Ascending aorta (tissue), 2 donors: Measurements from ENCODE around the gene PHLDB2. TPM values are rescaled to one million over a fixed set of nuclear protein-coding genes. Genes with fewer than 3 reads are reported as not detected.

Experiments
- DNase-seq, 2 donors: peaks; one replicate each; pipeline ENCODE4 v3.0.0-alpha.2; 2019; ENCODE audit warnings: low spot score in 2 of 2
- H3K27ac ChIP-seq, 2 donors: fragments of 200-600 bp; sonication (generic); one replicate each; pipeline ENCODE4 v1.5.1; 2016 to 2017; ENCODE audit warnings: mild to moderate bottlenecking in 1 of 2
- H3K27me3 ChIP-seq: fragments of 200-600 bp; sonication (generic); one replicate; pipeline ENCODE4 v1.5.1; 2017
- H3K36me3 ChIP-seq, 2 donors: fragments of 200-600 bp; sonication (generic); one replicate each; pipeline ENCODE4 v1.5.1; 2016
- H3K4me1 ChIP-seq, 2 donors: fragments of 200-600 bp; sonication (generic); one replicate each; pipeline ENCODE4 v1.5.1; 2016 to 2017; ENCODE audit warnings: mild to moderate bottlenecking in 1 of 2
- H3K4me3 ChIP-seq, 2 donors: fragments of 200-600 bp; sonication (generic); one replicate each; pipeline ENCODE4 v1.5.1; 2016 to 2017; ENCODE audit warnings: mild to moderate bottlenecking in 1 of 2
- H3K9me3 ChIP-seq, 2 donors: fragments of 200-600 bp; sonication (generic); one replicate each; pipeline ENCODE4 v1.5.1; 2016
- intact Hi-C: fragments of 100-400 bp; cut with DNase I; formaldehyde crosslinking; loops from one replicate; pipeline ENCODE4 v1.15.1; 2023
- total RNA-seq: library from RNA; depleted of rRNA; stranded (reverse); fragments of >200 nt; gene quantifications from one replicate; pipeline ENCODE4 v1.1.0, GENCODE V29; 2016
- TF ChIP-seq, protein P1 (sequence below), 3 experiments: fragments of 200-600 bp in 2 of 3; fragments of 450-650 bp in 1 of 3; sonication (generic) in 2 of 3; IDR thresholded peaks; one replicate each; pipeline ENCODE4 v1.5.1; 2016 to 2019; ENCODE audit warnings: antibody characterized with exemption in 3 of 3, mild to moderate bottlenecking in 1 of 3, moderate library complexity in 1 of 3

PHLDB2 gene
- total RNA-seq, 1 donor from 2014 or later, result 58.6 TPM

DNA sequence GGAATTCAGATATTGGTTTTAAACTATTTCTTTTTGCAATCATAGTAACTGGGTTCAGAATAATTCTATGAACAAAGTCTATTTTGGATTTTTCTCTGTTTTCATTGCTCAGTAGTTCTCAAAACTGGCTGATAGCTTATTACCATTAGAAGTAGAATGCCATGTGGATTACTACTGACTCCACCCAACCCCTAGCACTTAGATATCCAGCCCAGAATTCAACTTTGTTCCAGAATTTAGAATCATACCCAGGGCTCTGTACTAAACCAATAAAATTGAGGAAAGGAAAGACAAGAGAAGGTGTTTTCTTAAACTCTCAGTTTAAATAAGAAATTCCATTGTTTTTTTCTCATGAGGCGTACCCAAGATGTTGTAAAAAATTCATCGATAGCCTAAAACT, 80.8 kb downstream of the PHLDB2 start:
- H3K27me3 ChIP-seq, result no peaks in the 10 kb centered on the region
- intact Hi-C loops, result no loop called here
- no peaks in the 10 kb centered on the region for H3K9me3 ChIP-seq
- H3K4me3 ChIP-seq, result no peak overlapping the region
- H3K4me1 ChIP-seq, result peaks cover 0 to 11% of the 10 kb centered on the region in 2 donors
- peaks cover 13 to 43% of the 10 kb centered on the region in 2 donors for H3K36me3 ChIP-seq
- no peak for DNase-seq
- TF ChIP-seq, protein P1, sequence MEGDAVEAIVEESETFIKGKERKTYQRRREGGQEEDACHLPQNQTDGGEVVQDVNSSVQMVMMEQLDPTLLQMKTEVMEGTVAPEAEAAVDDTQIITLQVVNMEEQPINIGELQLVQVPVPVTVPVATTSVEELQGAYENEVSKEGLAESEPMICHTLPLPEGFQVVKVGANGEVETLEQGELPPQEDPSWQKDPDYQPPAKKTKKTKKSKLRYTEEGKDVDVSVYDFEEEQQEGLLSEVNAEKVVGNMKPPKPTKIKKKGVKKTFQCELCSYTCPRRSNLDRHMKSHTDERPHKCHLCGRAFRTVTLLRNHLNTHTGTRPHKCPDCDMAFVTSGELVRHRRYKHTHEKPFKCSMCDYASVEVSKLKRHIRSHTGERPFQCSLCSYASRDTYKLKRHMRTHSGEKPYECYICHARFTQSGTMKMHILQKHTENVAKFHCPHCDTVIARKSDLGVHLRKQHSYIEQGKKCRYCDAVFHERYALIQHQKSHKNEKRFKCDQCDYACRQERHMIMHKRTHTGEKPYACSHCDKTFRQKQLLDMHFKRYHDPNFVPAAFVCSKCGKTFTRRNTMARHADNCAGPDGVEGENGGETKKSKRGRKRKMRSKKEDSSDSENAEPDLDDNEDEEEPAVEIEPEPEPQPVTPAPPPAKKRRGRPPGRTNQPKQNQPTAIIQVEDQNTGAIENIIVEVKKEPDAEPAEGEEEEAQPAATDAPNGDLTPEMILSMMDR (IDR thresholded peaks at IDR 0.05), result no peak
- H3K27ac ChIP-seq, result no peak overlapping the region

- intact Hi-C loops, result no loop called here
- Histone ChIP-seq H3K9me3 (no peaks in the 10 kb centered on the region), H3K4me1 (no peaks in the 10 kb centered on the region), H3K27ac (no peak overlapping the region), H3K36me3 (peaks cover 13 to 50% of the 10 kb centered on the region in 2 donors), H3K4me3 (no peak overlapping the region), H3K27me3 (no peaks in the 10 kb centered on the region)
- TF ChIP-seq, protein P1 (IDR thresholded peaks at IDR 0.05), result no peak
- DNase-seq, result no peak
Measured at GRCh38 chr3:111943533-111943932, 84.5 kb downstream of the PHLDB2 start.

DNA sequence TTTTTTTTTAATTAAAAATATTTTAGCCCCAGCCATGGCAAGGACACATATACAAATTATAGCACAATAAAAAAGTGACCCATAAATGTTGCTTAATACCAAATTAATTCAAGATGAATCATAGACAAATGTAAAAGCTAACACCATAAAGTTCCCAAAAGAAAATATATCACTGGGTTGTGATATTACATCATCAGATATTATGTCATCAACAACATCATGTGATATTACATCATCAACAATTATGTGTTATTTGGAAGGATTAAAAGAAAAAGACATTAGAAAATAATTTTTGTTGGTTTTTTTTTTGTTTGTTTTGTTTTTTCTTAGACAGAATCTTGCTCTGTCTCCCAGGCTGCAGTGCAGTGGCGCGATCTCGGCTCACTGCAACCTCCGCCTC, 85.3 kb downstream of the PHLDB2 start:
- DNase-seq, result no peak

GRCh38 chr3:111947231-111947630, 88.2 kb downstream of the PHLDB2 start:
- Histone ChIP-seq H3K27me3 (no peaks in the 10 kb centered on the region), H3K4me1 (no peaks in the 10 kb centered on the region), H3K4me3 (no peak overlapping the region), H3K9me3 (no peaks in the 10 kb centered on the region), H3K27ac (no peak overlapping the region), H3K36me3 (peaks cover 0 to 26% of the 10 kb centered on the region in 2 donors)
- intact Hi-C loops, result no loop called here
- no peak for DNase-seq
- TF ChIP-seq, protein P1 (IDR thresholded peaks at IDR 0.05), result no peak

More for the DNA sequence above, 85.3 kb downstream of the PHLDB2 start:
- Histone ChIP-seq H3K4me3 (no peak overlapping the region), H3K4me1 (no peaks in the 10 kb centered on the region), H3K27me3 (no peaks in the 10 kb centered on the region), H3K27ac (no peak overlapping the region), H3K9me3 (no peaks in the 10 kb centered on the region), H3K36me3 (peaks cover 11 to 46% of the 10 kb centered on the region in 2 donors)
- intact Hi-C loops, result no loop called here
- TF ChIP-seq, protein P1 (IDR thresholded peaks at IDR 0.05), result no peak

- intact Hi-C loops, result no loop called here
Measured at GRCh38 chr3:111948786-111949185, 89.7 kb downstream of the PHLDB2 start.

More at GRCh38 chr3:111948786-111949185, 89.7 kb downstream of the PHLDB2 start:
- H3K4me1 ChIP-seq, result no peaks in the 10 kb centered on the region
- H3K27me3 ChIP-seq, result no peaks in the 10 kb centered on the region
- no peaks in the 10 kb centered on the region for H3K9me3 ChIP-seq
- H3K36me3 ChIP-seq, result peaks cover 8 to 34% of the 10 kb centered on the region in 2 donors
- TF ChIP-seq, protein P1 (IDR thresholded peaks at IDR 0.05), result no peak
- H3K4me3 ChIP-seq, result no peak overlapping the region
- H3K27ac ChIP-seq, result no peak overlapping the region
- no peak for DNase-seq
